Activated CD8-positive, alpha-beta memory T cell treated with anti-CD3 and anti-CD28 coated beads for 36 hours (primary cell): Measurements from ENCODE around the gene LYPD3. TPM values are rescaled to one million over a fixed set of nuclear protein-coding genes. Genes with fewer than 3 reads are reported as not detected.

Experiments used
- CTCF ChIA-PET: fragments of 350-600 bp; sonication (Branson Sonifier 250); formaldehyde crosslinking; loops from one replicate; lab custom pipeline; 2021; ENCODE audit warnings: antibody characterized with exemption; lab: Charles Lee
- POLR2A ChIA-PET: fragments of 350-600 bp; sonication (Branson Sonifier 250); formaldehyde crosslinking; loops from one replicate; lab custom pipeline; 2021; ENCODE audit warnings: antibody characterized with exemption; lab: Charles Lee
- total RNA-seq, 2 experiments: library from RNA; stranded (reverse); gene quantifications; one replicate each; pipeline ENCODE4 v1.2.3, GENCODE V29; 2021

The LYPD3 gene
- total RNA-seq, 2 experiments from 2014 or later: 2.0 to 2.2 TPM

DNA sequence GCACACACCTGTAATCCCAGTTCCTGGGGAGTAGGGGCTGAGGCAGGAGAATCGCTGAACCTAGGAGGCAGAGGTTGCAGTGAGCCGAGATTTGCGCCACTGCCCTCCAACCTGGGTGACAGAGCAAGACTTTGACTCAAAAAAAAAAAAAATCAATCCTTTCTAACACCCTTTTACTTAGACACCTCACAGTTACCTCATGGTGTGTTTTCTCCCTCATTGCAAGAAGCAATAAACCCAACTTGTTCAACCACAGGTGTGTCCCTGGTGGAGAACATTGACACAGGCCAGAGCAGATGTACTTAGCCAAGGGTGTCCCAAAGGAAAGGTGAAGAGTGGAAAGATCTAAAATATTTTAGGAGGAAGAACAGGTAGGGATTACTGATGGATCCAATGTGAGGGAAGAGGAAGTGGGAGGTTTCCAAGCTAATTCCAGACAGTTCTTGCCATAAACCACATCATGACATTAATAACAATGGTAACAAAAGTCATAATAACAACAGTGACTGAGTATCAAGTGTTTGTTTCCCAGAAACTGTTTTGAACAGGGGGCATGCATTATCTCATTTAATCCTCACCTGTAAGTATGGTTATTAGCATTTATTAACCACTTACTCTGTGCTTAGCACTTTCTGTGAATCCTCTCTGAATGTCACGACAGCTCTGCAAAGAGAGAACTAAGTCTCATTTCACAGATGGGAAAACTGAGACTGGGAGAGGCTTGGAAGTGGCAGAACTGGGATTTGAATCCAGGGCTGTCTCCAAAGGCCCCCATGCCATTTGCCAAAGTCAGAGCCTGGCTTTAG is 3.1 kb upstream of the LYPD3 start:
- POLR2A ChIA-PET: no interaction called here
- CTCF ChIA-PET: interaction anchor here (0.7 kb wide), 1 partner anchor 86 kb away, joined by 3 read pairs; no protein-coding TSS in a partner anchor

DNA sequence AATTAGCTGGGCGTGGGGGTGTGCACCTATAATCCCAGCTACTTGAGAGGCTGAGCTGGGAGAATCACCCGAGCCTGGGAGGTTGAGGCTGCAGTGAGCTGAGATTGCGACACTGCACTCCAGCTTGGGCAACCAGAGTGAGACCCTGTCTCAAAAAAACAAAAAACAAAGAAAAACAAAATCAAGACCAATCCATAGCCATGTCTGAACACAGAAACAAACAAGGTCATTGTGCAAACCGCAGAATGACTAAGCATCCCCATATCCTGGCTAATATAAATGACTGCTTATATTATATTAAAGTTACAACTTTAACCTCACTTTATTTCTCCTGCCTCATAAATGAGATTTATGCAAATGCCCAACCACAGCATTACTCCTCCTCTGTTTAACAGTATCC is 2.3 kb upstream of the LYPD3 start:
- ChIA-PET CTCF (interaction anchor here (0.5 kb wide), 1 partner anchor 50 kb away, joined by 3 read pairs; no protein-coding TSS in a partner anchor), POLR2A (no interaction called here)

DNA sequence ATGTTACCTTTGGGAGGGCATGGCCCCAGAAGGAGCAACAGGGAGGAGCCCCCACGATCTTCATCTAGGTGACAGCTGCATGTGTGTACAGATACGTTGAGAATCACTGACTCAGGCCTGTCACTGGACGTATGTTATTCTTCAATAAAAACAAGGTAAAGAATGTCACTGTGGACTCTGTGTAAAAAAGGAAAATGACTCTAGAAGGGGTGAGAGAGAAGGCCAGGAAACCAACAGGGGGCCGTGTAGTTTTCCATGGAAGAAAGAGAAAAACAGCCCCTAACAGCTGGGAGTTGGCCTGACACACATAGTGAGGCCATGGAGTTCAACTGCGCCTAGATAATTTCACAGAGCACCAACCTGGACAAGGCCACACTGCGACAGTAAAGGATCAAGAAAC is 1.9 kb upstream of the LYPD3 start:
- POLR2A ChIA-PET: no interaction called here
- CTCF ChIA-PET: interaction anchor here (0.5 kb wide), 1 partner anchor 50 kb away, joined by 3 read pairs; no protein-coding TSS in a partner anchor

- CTCF ChIA-PET: interaction anchor here (2.2 kb wide), 1 partner anchor 20 kb away, joined by 11 read pairs; no protein-coding TSS in a partner anchor
- POLR2A ChIA-PET: no interaction called here
Measured at GRCh38 chr19:43466793-43467192, 1.4 kb upstream of the LYPD3 start.

- ChIA-PET POLR2A (interaction anchor here (0.8 to 2.5 kb wide), 5 partner anchors 10 to 204 kb away, joined by 3 to 15 read pairs (median 3); partner anchors contain the start of gene PHLDB3), CTCF (interaction anchor here (0.8 to 2.4 kb wide), 4 partner anchors 8 to 130 kb away, joined by 3 to 10 read pairs (median 5); no protein-coding TSS in a partner anchor)
Measured at GRCh38 chr19:43464134-43464775, 1.2 kb downstream of the LYPD3 start.

GRCh38 chr19:43463381-43464133 is 1.9 kb downstream of the LYPD3 start:
- CTCF ChIA-PET: interaction anchor here (0.8 to 2.4 kb wide), 6 partner anchors 8 to 131 kb away, joined by 3 to 10 read pairs (median 3); no protein-coding TSS in a partner anchor
- POLR2A ChIA-PET: interaction anchor here (0.8 to 2.5 kb wide), 7 partner anchors 11 to 205 kb away, joined by 3 to 15 read pairs (median 4); partner anchors contain the start of gene PHLDB3

DNA sequence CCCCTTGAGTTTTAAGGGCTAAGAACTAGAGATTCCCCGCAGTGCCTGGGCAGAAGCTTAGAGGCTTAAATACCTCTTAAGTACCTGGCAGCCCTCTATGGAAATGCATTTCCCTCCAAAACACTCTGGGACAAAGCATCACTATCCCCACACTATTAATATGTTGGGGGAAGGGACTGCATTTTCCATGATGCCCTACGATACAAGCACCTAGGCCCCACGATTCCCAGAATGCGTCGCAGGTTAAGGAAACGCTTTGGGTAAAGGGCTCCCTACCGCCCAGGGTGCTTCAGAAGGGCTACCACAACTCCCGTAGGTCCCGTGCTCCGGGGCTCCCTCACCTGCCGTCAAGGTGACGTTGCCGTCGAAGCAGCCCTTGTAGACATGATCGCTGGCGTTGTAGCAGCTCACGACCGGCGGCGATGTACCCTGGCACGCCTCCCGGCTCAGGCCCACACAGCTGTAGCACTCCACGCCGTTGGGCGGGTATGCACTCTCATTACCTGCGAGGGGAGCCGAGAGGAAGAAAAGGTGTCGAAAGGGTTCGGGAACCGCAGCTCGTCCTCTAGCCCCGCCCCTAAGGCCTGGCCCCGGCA is 2.5 kb downstream of the LYPD3 start:
- ChIA-PET POLR2A (interaction anchor here (1.0 to 2.5 kb wide), 5 partner anchors 17 to 206 kb away, joined by 3 to 15 read pairs (median 5); partner anchors contain the start of gene PHLDB3), CTCF (interaction anchor here (1.0 to 2.4 kb wide), 5 partner anchors 9 to 132 kb away, joined by 3 to 10 read pairs (median 3); no protein-coding TSS in a partner anchor)

DNA sequence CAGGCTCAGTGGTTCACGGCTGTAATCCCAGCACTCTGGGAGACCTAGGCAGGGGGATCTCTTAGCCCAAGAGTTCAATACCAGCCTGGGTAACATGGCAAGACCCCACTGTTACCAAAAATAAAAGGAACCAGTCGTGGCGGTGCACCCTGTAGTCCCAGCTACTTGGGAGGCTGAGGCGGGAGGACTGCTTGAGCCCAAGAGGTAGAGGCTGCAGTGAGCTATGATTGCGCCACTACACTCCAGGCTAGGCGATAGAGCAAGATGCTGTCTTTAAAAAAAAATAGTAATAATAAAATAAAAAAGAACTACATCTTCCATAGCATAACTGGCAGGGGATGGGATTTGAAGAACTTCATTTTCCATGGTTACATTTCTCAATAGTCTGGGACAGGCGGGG is 3.0 kb downstream of the LYPD3 start:
- POLR2A ChIA-PET: interaction anchor here (1.0 kb wide), 1 partner anchor 17 kb away, joined by 6 read pairs; no protein-coding TSS in a partner anchor
- CTCF ChIA-PET: interaction anchor here (1.0 to 2.4 kb wide), 4 partner anchors 15 to 132 kb away, joined by 3 to 10 read pairs (median 5); no protein-coding TSS in a partner anchor

DNA sequence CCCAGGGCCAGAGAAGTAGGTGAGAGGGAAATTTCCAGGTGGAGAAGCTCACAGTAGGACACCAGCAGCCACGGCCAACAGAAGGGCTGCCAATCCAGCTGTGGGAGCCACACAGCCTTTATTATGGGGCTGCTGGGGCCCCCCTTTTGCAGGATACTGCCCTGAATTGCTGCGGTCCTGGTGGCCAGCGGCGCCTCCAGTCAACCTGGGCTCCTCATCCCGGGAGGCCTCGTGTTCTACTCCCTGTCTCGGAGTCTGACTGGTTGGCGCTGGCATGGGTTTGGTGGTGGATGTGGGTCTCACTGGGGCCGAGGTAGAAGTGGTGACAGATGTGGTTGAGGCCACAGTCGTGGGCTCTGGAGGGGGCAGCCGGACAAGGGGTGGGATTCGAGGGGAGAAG is 4.1 kb downstream of the LYPD3 start:
- POLR2A ChIA-PET: no interaction called here
- CTCF ChIA-PET: interaction anchor here (1.2 kb wide), 1 partner anchor 58 kb away, joined by 3 read pairs; no protein-coding TSS in a partner anchor

- ChIA-PET POLR2A (no interaction called here), CTCF (interaction anchor here (1.2 to 4.3 kb wide), 2 partner anchors 13 to 59 kb away, joined by 3 to 15 read pairs; no protein-coding TSS in a partner anchor)
Measured at GRCh38 chr19:43460362-43461016, 4.9 kb downstream of the LYPD3 start.

DNA sequence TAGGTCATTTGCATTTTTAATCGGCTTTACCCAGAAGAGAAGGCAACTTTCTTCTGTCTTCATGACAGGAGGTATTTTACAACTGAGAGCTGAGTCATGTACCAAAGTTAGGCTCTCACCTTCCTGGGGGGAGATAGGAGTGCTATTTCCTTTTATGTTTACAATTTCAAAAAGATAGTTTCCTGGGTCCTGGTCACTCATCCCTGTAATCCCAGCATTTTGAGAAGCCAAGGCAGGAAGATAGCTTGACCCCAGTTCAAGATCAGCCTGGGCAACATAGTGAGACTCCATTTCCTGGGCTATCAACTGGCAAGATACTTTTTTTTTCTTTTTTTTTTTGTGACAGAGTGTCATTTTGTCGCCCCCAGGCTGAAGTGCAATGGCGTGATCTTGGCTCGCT is 7.6 kb downstream of the LYPD3 start:
- ChIA-PET POLR2A (interaction anchor here (0.7 kb wide), 1 partner anchor 90 kb away, joined by 4 read pairs; no protein-coding TSS in a partner anchor), CTCF (interaction anchor here (2.1 to 4.3 kb wide), 2 partner anchors 10 to 61 kb away, joined by 6 to 15 read pairs; no protein-coding TSS in a partner anchor)

DNA sequence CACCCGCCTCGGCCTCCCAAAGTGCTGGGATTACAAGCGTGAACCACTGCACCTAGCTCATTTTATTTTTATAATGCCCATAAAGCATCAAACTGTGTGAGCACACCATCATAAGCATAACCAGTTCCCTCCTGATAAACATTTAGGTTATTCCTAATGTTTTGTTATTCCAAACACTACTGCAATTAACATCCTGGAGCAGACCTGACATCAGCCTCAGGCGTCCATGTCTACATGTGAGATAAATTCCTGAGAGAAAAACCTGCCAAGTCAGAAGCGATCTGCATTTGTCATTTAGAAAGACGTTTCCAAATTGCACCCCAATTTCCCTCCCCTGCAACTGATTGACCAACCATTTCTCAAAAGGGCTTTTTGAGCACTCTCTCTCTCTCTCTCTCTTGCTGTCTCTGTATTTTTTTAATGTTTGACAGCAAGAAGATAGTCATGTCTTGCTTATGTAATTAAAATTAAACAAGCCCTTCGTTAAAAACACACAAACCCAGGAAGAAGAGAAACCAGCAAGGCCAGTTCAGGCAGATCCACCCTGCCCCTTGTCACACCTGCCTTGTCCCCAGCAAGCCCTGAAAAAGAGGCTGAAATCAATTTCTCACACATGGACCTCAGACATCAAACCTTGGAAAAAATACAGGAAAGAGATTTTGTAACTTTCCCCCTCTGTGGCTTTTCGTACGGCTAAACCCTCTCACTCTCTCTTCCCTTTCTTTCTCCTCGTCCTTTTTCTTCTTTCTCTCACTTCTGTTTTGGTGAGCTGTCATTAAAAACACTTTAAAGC is 9.9 kb downstream of the LYPD3 start:
- CTCF ChIA-PET: interaction anchor here (0.6 to 1.2 kb wide), 2 partner anchors 64 to 146 kb away, joined by 3 to 4 read pairs; no protein-coding TSS in a partner anchor
- POLR2A ChIA-PET: no interaction called here

DNA sequence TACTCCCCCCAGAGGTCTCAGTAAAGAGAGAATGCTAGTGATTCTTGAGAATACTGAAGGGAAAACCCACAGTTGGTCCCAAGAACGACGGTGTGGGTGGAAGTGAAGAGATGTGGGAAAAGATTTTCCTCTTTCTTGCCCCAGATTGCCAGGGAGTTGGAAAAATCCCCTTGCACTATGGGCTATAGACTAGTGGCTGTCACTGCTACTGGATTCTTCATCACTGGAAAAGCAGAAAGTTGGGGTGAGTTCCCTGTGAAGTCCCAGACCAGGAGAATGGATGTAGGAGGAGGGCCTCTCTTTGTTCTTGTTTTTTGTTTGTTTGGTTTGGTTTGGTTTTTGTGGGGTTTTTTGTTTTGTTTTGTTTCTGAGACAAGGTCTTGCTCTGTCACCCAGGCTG is 11.4 kb downstream of the LYPD3 start:
- ChIA-PET CTCF (interaction anchor here (1.2 kb wide), 1 partner anchor 65 kb away, joined by 3 read pairs; no protein-coding TSS in a partner anchor), POLR2A (no interaction called here)

GRCh38 chr19:43452582-43452981 is 12.8 kb downstream of the LYPD3 start:
- POLR2A ChIA-PET: no interaction called here
- CTCF ChIA-PET: interaction anchor here (0.7 kb wide), 1 partner anchor 57 kb away, joined by 3 read pairs; no protein-coding TSS in a partner anchor

DNA sequence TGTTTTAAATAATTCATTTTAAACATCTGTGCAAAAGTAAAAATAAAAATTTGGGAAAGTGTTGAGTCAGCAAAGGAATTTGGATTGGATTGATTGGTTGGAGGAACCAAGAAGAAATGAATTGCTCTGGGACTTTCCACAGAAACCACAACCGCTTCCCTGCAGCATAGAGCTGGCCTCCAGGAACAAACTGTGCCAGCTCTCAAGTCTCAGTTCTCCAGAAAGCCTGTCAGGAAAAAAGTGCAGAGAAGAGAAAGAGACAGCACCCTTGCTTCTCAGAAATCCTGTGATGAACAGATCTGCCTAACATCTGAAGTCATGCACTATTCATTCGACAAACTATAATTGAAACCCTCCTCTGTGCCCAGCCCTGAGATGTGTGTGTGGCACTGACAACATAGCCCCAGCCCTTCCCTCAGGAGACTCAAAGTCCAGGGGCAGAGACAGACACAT is 14.8 kb downstream of the LYPD3 start:
- ChIA-PET POLR2A (no interaction called here), CTCF (no interaction called here)

DNA sequence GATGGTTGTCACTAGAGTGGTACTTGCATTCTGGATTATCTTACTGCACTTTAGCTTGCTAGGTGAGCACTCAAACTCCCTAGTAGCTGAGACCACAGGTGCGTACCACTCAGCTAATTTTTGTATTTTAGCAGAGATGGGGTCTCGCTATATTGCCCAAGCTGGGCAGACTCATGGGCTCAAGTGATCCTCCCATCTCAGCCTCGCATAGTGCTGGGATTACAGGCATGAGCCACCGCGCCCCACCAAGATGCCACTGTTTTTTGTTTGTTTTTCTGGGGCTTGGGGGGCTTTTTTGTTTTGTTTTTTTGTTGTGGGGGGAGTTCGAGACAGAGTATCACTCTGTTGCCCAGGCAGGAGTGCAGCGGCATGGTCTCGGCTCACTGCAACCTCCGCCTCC is 17.8 kb downstream of the LYPD3 start:
- CTCF ChIA-PET: interaction anchor here (0.6 to 6.2 kb wide), 24 partner anchors 9 to 373 kb away, joined by 3 to 86 read pairs (median 4); partner anchors contain the start of genes IRGQ, LYPD3, PHLDB3 and ZNF575
- POLR2A ChIA-PET: interaction anchor here (1.1 to 1.4 kb wide), 2 partner anchors 72 to 147 kb away, joined by 3 to 6 read pairs; no protein-coding TSS in a partner anchor
